GM21737 (cell line): ENCODE data around the gene FAM83F.

Experiments
- ATAC-seq: cut with Tn5 transposase; IDR thresholded peaks from one replicate; pipeline ENCODE4 v1.9.1; 2021; ENCODE audit warnings: mild to moderate bottlenecking, moderate library complexity; ENCODE audit not compliant: unreplicated experiment

The FAM83F gene

GRCh38 chr22:40033586-40034380 lies 39.0 kb downstream of the FAM83F start:
- ATAC-seq = no peak

DNA sequence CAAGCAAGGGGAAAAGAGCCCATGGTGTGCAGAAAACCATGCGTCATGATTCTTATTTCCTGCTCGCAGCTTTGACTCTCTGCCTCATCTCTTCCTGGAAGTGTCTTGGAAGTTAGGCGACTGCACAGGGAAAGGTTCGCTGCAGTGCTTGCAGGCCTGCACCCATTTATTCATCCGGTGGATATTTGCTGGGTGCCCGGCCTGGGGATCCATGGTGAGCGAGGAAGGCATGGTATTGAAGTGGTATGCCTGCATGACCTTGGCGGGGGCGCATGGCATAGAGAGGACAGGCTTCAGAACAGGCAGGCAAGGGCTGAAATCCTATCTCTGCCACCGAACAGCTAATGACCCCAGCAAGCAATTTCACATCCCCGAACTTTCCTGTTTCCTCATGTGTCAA lies 40.6 kb downstream of the FAM83F start:
- no peak for ATAC-seq

DNA sequence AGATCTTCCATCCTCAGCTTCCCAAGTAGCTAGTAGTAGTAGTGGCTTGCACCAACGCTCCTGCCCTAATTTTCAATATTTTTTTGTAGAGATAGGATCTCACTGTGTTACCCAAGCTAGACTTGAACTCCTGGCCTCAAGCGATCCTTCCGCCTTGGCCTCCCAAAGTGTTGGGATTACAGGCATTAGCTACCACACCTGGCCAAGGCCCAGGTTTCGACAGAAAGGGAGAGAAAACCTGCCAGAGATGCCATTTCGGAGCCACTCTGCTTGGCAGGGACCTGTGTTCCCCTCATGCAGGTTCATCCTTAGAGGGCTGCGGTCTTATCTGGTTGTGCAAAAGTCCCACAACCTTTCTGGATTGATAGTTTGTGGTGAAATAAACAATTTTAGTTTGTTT lies 41.4 kb downstream of the FAM83F start:
- no peak for ATAC-seq

DNA sequence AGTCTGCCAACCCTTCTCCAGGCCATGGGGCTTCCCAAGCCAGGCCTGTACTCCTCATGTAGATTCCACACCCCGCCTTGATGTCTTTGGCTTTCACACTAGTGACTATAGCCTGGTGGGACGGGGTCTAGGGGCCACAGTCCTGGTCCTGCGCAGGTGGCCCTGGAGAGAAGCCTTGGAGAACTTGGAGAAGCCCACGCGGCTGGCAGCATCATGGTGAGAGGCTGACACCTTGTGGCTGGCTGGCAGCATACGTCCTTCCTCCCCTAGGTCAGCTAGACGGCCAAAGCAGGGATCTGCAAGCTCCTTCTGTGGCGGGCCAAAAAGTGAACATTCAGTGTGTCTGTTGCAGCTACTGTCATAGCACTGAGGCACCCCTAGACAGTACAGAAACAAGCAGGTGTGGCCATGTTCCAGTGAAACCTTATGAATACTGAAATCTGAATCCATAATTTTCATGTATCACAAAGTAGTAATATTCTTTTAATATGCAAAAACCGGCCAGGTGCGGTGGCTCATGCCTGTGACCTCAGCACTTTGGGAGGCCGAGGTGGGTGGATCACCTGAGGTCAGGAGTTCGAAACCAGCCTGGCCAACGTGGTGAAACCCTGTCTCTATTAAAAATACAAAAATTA lies 42.0 kb downstream of the FAM83F start:
- ATAC-seq = no peak

GRCh38 chr22:40037320-40037719 lies 42.6 kb downstream of the FAM83F start:
- no peak for ATAC-seq

GRCh38 chr22:40039482-40040115 lies 44.8 kb downstream of the FAM83F start:
- no peak for ATAC-seq

- ATAC-seq = no peak
These were observed 46.2 kb downstream of the FAM83F start for GRCh38 chr22:40040927-40041326.

GRCh38 chr22:40041366-40042137 lies 46.8 kb downstream of the FAM83F start:
- no peak for ATAC-seq

- ATAC-seq = no peak
These were observed 47.6 kb downstream of the FAM83F start for GRCh38 chr22:40042312-40042711.

DNA sequence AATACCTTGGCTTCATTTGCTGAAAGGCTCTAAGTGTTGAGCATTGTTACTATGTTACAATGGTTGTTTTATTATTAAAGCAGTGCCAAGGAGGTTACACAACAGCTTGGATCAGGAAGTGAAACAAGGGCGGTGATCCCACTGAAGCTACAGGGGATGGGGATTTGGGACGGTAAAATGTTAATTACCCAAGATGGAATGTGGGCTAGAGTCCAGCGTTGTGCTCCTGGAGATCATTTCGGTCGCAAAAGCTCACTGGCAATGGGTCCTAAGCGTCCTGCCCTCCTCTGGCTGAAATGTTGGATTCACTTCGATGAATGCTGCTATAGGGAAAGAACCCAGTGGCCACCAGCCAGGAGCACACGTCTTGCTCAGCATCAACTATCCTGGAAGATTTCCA lies 48.3 kb downstream of the FAM83F start:
- ATAC-seq = no peak

DNA sequence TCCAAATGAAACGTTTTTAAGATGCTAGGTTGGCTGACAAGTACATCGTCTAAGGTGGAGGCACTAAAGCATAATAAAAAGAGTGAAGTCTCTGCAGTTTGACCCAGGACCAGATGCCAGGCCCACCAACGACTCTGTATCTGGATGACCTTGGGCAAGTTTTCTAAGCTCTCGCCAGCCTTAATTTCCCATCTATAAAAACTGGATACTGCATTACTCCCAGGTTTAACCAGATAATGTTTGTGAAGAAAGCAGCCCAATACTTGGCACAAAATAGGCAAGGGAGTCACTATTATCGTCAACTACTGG lies 49.0 kb downstream of the FAM83F start:
- ATAC-seq = no peak

DNA sequence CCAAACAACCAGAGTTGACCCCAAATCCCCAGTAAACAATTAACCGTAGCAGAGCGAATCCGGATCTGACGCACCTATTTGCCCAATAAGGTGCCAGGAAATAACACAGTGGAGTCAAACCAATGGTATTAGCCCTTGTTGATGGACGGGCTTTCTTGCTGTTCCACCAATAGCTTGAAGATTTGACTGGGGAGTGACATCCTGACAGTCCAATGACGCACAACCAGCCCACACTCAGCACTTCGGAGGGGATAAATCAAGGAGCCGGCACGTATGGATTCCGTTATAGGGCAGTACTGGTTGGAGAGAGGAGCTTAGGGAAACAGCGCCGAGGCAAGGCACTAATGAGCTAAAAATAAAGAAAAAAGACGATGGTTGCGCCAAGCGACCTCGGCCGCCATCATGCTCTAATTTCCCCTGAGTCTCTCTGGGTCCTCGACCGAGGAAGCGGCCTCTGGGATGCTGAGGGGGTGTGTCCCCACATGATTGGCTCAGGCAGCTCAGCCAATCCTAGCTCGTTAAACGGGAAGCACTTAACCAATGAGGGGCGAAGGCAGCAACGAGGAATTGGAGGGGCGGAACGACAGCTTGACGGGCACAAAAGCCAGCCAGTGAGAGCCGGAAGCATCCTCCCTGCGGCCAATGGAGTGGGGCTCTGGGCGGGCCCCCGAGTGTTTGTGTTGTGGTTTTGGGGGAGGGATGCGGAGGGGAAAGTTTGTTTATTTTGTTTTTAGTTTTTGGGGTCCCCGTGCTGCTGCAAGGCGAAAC lies 49.5 kb downstream of the FAM83F start:
- ATAC-seq = peak; percentile 73

GRCh38 chr22:40044870-40045834 lies 50.4 kb downstream of the FAM83F start:
- ATAC-seq = peak; percentile 30

GRCh38 chr22:40046126-40046525 lies 51.4 kb downstream of the FAM83F start:
- no peak for ATAC-seq

DNA sequence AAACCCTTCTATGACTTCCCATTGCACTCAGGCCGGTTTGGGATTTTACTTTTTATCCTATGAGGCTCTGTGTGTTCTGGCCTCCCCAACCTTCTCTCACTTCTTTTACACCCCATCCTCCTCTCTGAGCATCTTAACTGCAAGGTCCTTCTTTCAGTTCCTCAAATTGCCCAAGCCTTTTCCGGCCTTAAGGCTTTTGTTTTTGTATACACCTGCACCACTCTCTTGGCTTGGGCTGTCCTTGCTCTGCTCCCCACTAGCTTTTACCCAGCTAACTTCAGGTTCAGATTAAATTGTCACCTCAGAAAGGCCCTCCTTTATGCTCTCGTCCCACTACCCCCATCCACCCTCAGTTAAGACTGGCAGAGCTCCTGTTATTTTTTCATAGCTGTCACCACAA lies 55.5 kb downstream of the FAM83F start:
- ATAC-seq = peak; percentile 64

GRCh38 chr22:40051322-40051721 lies 56.6 kb downstream of the FAM83F start:
- no peak for ATAC-seq

- ATAC-seq = no peak
These were observed 58.7 kb downstream of the FAM83F start for GRCh38 chr22:40053460-40053859.

DNA sequence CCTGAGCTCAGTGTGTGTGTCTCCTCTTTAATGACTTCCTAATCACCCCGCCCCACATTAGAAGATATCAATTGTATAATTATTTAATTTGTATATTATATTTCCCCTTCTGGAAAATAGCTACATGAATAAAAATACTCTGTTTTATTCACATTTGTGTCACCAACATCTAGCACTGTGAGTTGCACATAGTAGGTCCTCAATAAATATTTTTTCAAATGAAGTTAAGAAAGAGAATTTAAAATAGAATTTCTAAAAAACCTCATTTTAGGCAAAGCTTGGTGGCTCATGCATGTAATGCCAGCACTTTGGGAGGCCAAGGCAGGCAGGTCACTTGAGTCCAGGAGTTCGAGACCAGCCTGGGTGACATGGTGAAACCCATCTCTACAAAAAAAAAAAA lies 59.7 kb downstream of the FAM83F start:
- no peak for ATAC-seq

DNA sequence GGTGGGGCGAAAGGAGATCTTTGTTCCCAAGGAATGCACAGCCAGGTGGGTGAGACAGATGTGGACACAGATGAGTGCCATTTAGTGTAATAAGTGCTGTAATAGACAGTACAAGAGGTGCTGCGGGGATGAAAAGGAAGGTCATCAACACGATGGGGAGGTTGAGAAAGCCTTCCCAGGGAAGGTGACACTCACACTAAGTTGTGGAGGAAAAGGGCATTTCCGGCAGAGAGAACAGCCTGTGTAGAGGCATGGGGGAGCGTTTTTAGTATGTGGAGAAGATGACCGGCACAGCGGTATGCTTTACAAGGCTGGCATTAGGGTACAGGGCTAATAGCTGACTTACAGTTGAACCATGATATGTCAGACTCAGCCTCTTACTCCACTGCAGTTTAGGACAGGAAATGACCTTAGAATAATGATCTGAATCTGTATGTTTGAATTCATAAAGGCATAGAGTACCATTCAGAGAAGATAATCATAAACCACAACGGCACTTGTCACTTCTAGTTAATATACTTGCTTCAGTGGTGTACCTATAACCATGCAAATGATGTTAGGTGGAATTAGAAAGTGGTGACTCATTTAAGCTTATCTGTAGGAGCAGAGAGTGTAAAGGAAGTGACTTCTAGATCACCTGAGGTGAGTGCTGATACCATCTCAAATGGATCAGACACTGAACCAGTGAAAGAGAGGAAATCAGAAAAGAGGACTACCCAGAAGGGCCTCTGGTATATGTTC lies 60.6 kb downstream of the FAM83F start:
- ATAC-seq = peak; percentile 70
